AG20443 (cell line): ENCODE results near the gene SLC25A47.

ENCODE experiments used
- DNase-seq: peaks from one replicate; pipeline ENCODE4 v3.0.0; 2012; ENCODE audit warnings: low spot score, mixed read lengths

The SLC25A47 gene

DNA sequence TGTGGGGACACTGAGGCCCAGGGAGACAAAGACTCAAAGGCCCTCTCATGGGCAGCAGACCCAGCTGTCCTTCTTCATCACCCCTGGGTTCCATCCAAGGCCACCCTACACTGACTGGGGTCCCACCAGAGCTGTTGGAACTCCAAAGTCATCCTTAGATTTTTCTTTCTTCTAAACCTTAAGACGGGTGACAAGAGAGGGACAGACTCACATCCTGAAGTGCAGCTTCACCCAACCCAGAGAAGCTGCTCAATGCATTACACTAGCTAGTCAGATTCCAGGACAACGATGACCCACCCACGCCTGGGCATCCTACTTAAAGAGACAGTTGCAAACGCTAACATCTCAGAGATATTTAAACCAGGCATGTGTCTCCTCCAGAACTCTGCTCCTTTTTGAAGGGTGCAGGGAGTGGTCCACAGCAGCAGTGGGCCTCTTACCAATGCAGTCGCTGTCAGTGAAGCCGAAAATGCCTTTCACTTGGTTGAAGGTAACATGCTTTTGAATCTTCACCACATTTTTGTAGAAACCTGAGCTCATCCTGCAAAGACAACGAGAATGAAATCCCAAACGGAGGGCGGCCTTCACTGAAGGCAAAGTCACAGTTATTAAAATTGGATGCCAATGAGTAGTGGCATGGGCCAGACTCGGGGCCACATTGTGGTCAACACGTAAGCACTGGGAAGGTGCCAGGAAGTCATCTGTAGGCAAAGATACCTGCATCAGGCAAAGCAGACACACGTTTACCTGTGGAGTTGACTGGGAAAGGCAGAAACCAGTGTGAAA is 23.4 kb downstream of the SLC25A47 start:
- DNase-seq: no peak

GRCh38 chr14:100348253-100348729 is 25.2 kb downstream of the SLC25A47 start:
- no peak for DNase-seq

GRCh38 chr14:100348784-100349685 is 25.9 kb downstream of the SLC25A47 start:
- no peak for DNase-seq

DNA sequence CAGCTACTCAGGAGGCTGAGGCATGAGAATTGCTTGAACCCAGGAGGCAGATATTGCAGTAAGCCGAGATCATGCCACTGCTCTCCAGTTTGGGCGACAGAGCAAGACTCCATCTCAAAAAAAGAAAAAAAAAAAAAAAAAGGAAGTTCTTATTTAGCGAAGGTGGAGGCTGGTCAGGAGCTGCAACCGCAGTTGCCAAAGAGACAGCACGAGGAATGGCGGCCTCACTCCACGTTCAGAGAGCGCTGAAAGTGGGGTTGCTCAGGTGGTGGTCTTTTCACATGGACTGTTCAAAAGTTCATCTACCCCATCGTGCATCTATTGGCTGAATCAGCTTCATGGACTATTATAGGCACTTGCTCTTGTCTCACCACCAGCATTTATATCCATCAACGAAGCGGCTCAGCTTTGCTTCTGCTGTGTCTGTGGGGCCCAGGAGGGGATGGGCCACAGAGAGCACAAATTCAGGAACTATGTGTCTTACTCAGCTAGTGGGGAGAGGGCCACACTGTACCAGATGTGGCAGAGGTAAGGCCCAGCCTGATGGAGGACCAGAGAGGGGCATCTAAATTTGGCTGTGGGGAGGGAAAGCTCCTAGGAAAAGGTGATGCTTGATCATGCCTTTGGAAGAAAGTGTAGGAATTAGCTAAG is 27.3 kb downstream of the SLC25A47 start:
- no peak for DNase-seq

DNA sequence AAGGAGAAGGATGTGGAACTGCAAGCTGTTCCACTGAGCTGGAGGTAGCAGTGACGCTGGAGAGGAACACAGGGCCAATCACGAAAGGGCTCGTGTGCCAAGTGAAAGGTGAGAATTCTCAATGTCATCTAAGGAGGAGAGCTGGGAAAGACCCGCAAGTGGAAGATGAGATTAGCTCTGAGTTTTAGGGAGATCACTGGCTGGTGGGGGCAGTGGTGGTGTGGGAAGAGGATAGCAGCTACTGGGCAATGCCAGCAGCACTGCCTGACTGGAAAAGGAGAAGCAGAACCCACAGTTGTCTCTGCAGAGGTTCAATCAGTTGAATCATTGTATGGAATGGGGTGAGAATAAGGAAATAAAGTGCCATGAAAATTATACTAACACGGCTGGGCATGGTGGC is 27.8 kb downstream of the SLC25A47 start:
- DNase-seq: no peak

- no peak for DNase-seq
These were observed 35.3 kb downstream of the SLC25A47 start for GRCh38 chr14:100358396-100358795.

- no peak for DNase-seq
These were observed 36.0 kb downstream of the SLC25A47 start for GRCh38 chr14:100359111-100359510.

- no peak for DNase-seq
These were observed 36.7 kb downstream of the SLC25A47 start for GRCh38 chr14:100359881-100360280.

DNA sequence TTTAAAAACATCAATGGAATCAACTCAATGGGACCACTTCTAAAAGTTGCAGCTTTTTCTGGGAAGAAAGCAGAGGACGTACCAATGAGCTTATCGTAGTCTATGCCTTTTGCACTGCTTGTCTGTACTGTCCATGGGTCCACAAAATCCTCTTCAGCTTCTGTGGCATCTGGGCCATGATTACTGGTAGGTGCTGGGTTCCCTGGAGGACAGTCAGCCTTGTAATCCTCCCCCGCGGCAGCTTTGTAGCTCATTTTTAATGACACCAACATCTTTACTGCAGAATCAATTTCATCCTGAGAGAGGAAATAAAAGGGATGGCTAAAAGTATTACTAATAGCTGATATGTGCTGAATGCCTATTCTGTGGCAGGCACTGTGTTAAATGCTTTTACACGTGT is 38.5 kb downstream of the SLC25A47 start:
- DNase-seq: no peak

GRCh38 chr14:100362311-100362927 is 39.3 kb downstream of the SLC25A47 start:
- no peak for DNase-seq

DNA sequence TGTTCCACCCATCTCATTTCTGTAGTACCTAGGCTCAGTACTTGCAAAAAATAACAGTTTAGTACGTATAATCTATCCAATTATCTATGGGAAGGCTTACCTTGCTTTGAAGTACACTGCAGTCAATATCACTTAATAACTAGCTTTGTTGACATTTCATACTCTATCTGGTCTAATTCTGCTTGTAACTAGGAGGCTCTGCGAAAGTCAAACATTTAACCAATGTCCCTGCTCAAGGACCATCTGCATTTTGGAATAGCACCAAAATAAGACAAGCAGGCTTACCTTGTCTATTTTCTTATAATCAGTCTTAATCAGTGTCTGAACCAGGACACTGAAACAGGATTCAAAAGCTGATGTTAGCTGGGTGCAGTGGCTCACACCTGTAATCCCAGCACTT is 39.9 kb downstream of the SLC25A47 start:
- DNase-seq: no peak

DNA sequence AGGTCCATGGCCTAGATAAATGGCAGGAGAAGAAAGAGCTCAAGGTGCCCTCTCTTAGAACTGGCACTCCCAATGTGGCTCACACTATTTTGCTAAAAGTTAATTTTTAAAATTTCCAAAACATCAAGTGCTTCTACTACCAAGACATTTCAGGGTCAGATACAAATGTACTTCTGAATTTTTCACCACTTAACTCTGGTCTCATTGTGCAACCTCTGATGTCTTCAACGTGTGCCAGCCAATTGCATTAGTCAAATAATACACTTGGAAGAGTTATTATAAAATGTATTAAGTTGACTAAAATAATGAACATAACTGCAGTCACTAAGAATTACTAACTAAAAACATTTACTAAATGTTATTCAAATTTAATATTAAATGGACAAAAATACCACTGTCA is 41.3 kb downstream of the SLC25A47 start:
- no peak for DNase-seq

DNA sequence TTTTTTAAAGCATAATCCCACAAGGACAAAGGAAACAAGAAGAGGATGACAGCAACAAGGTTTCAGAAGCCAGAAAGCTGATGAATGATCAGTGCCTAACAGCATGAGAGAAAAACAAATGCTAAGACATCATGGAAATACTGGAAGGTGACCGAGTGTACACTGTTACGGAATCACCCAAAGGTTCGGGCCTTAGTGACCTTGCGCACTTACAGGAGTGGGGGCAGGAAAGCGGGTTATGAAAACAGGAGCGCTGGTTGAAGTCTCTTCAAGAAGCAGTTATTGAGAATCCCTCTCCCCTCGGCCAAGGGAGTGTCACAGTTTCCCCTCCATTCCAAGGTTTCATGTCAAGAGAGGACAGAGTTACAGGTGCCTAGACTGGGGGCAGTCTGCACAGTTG is 42.6 kb downstream of the SLC25A47 start:
- DNase-seq: no peak

GRCh38 chr14:100369019-100369418 is 45.9 kb downstream of the SLC25A47 start:
- DNase-seq: no peak

DNA sequence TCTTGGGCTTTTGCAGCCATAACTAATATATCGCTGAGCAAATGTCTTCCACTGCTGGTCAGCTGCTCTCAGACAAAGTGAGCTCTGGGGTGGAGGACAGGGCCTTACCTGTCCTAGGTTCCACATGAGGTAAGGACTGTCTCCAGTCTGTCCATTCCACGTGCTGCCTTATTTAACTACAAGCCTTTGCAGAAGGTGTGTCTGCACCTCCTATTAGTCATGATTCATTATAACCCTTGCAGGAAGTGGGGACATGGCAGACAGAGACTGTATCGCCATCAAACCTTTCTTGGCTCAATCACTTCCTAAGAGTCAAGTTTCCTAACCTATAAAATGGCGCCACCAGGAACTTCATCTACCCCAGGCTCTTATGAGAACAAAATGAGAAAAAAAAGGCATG is 46.9 kb downstream of the SLC25A47 start:
- DNase-seq: no peak

- no peak for DNase-seq
These were observed 48.6 kb downstream of the SLC25A47 start for GRCh38 chr14:100371773-100372172.

DNA sequence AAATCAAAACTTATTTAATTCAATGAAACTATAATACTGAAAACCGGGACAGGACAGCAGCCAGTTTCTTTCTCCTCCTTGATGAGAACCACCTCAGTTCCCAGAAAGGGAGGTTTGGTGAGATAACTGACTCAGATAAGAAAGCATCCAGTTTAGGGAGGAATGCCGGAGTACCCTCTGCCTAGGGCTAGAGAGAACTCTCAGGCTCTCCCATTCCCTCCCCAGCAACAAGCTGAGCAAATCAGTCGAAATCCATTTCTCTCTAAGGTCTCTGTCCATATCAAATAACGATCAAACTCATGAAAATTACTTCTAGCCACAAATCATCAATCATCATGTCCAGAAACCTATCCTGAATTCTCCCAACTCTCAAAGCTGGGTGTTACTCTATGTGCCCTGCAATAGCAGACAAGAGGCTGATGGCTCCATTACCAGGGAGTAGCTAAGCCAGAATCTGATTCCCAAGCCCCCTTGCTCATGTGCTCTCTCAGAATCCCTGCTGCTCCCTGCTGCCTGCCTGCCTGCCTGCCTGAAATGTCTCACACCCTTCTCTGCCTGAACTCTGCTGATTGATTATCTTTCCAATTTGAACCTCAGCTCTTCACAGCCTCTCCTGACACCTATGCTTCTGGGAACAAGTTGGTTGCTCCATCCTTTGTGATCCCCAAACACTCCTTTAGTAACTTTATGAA is 49.4 kb downstream of the SLC25A47 start:
- no peak for DNase-seq

GRCh38 chr14:100374270-100374669 is 51.1 kb downstream of the SLC25A47 start:
- no peak for DNase-seq

DNA sequence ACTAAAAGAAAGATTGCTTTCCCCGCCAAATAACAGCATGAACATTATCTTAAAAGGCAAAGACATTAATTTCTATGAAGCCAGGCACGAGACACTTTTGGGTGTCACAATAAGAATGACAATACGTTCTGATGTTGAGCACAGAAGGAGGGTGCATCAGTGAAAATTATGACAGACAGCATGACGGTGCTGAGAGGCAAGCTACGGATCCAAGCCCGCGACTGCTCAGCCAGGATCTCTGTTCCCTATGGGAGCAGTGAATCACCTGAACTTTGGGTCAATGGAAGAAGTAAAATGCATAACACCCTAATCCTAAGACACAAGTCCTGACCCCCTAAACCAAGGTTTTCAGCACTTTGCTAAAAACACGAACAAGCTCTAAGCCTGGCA is 51.7 kb downstream of the SLC25A47 start:
- no peak for DNase-seq

DNA sequence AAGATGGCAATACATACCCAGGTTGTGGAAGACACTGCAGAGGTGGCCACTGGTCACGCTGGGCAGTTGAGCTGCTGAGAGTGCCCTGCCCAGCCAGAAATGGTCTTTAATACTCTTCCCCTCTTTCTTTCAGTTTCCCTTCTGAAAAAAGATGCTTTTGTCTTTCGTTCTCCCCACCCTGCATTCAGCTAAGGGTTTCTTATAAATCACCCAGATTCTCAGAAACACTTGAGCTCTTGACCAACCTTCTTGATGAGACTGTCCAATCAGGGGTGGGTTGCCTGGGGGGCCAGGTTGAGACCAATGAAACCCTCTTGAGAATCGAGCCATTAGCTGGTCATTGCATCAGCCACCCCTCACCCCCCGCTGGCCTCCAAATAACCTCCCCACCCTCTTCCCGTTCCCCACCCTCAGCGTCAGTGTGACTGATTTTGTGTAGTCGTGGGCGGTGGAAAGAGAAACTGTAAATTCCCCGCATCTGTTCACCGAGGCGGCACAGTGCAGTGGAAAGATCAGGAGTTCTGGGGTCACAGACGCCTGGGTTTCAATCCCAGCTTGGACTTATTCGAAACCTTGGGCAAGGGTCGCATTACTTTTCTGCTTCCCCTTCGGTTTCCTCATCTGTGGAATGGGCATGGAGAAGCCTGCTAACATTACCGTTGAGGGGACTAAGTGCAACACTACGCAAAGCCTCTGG is 52.3 kb downstream of the SLC25A47 start:
- peak; percentile 88 for DNase-seq
